Measurements from ENCODE around the gene EML4. TPM values are rescaled to one million over a fixed set of nuclear protein-coding genes. Genes with fewer than 3 reads are reported as not detected.

Gene EML4
- total and polyA plus RNA-seq, 2 of the 13 experiments (the other 11 are each of a cell fraction or from before 2014, with no cell fraction given): 243 to 476 TPM

DNA sequence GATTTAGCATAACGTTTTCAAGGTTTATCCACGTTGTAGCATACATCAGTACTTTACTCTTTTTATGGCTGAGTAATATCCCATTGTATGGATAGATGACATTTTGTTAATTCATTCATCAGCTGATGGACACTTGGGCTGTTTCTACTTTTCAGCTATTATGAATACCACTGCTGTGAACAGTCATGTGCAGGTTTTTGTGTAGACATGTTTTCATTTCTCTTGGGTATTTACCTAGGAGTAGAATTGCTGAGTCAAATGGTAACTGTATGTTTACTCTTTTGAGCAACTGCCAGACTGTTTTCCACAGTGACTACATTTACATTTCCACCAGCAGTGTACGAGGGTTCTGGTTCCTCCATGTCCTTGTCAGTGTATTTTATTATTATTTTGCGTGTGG is 158.0 kb downstream of the EML4 start (continued):
- TF ChIP-seq, protein P1, sequence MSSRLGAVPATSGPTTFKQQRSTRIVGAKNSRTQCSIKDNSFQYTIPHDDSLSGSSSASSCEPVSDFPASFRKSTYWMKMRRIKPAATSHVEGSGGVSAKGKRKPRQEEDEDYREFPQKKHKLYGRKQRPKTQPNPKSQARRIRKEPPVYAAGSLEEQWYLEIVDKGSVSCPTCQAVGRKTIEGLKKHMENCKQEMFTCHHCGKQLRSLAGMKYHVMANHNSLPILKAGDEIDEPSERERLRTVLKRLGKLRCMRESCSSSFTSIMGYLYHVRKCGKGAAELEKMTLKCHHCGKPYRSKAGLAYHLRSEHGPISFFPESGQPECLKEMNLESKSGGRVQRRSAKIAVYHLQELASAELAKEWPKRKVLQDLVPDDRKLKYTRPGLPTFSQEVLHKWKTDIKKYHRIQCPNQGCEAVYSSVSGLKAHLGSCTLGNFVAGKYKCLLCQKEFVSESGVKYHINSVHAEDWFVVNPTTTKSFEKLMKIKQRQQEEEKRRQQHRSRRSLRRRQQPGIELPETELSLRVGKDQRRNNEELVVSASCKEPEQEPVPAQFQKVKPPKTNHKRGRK (CRISPR knock-in tag; IDR thresholded peaks at IDR 0.05): no peak
- TF ChIP-seq PCBP1 (IDR thresholded peaks at IDR 0.05; ENCODE audit: borderline replicate concordance, low read depth, low read length) (no peak), ZNF607 (CRISPR knock-in tag; IDR thresholded peaks at IDR 0.05; ENCODE audit: borderline replicate concordance) (no peak; the same call in 1 of the 2 replicates), MAFF (IDR thresholded peaks at IDR 0.05; ENCODE audit: low read depth, low read length) (peak; percentile 96), SMAD3 (CRISPR knock-in tag; IDR thresholded peaks at IDR 0.05) (no peak), HNF4G (IDR thresholded peaks at IDR 0.05; ENCODE audit: borderline replicate concordance, low read depth, low read length) (no peak), HNF4G (CRISPR knock-in tag; IDR thresholded peaks at IDR 0.05; ENCODE audit: borderline replicate concordance, low read depth) (no peak), ZNF652 (CRISPR knock-in tag; IDR thresholded peaks at IDR 0.05; ENCODE audit: borderline replicate concordance, low read depth) (no peak), EHMT2 (IDR thresholded peaks at IDR 0.05; ENCODE audit: borderline replicate concordance, low read depth, low read length) (no peak), CHD4 (IDR thresholded peaks at IDR 0.05; ENCODE audit: borderline replicate concordance, low read length) (no peak), ZNF451 (CRISPR knock-in tag; IDR thresholded peaks at IDR 0.05) (no peak), KLF9 (CRISPR knock-in tag; IDR thresholded peaks at IDR 0.05; ENCODE audit: low read depth) (no peak), MTA3 (CRISPR knock-in tag; IDR thresholded peaks at IDR 0.05) (no peak), RCOR2 (CRISPR knock-in tag; IDR thresholded peaks at IDR 0.05) (no peak), ZSCAN22 (CRISPR knock-in tag; IDR thresholded peaks at IDR 0.05) (no peak), FOSL2 (CRISPR knock-in tag; IDR thresholded peaks at IDR 0.05) (0 out of 2 replicates have a peak, but pooled peaks have one; percentile 27), NFATC3 (CRISPR knock-in tag; IDR thresholded peaks at IDR 0.05) (no peak), KLF16 (CRISPR knock-in tag; IDR thresholded peaks at IDR 0.05) (peak in 1 of 2 experiments; percentile 61; a peak in 2 of 4 replicates), LCORL (IDR thresholded peaks at IDR 0.05) (no peak), LCORL (CRISPR knock-in tag; IDR thresholded peaks at IDR 0.05) (0 out of 2 replicates have a peak, but pooled peaks have one; percentile 31), ZNF235 (CRISPR knock-in tag; IDR thresholded peaks at IDR 0.05; ENCODE audit: borderline replicate concordance) (no peak), GATAD2A (CRISPR knock-in tag; IDR thresholded peaks at IDR 0.05) (peak; percentile 84)
- TF ChIP-seq, protein P2, sequence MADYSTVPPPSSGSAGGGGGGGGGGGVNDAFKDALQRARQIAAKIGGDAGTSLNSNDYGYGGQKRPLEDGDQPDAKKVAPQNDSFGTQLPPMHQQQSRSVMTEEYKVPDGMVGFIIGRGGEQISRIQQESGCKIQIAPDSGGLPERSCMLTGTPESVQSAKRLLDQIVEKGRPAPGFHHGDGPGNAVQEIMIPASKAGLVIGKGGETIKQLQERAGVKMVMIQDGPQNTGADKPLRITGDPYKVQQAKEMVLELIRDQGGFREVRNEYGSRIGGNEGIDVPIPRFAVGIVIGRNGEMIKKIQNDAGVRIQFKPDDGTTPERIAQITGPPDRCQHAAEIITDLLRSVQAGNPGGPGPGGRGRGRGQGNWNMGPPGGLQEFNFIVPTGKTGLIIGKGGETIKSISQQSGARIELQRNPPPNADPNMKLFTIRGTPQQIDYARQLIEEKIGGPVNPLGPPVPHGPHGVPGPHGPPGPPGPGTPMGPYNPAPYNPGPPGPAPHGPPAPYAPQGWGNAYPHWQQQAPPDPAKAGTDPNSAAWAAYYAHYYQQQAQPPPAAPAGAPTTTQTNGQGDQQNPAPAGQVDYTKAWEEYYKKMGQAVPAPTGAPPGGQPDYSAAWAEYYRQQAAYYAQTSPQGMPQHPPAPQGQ (CRISPR knock-in tag; IDR thresholded peaks at IDR 0.05; ENCODE audit: borderline replicate concordance): no peak
- TF ChIP-seq, protein P3, sequence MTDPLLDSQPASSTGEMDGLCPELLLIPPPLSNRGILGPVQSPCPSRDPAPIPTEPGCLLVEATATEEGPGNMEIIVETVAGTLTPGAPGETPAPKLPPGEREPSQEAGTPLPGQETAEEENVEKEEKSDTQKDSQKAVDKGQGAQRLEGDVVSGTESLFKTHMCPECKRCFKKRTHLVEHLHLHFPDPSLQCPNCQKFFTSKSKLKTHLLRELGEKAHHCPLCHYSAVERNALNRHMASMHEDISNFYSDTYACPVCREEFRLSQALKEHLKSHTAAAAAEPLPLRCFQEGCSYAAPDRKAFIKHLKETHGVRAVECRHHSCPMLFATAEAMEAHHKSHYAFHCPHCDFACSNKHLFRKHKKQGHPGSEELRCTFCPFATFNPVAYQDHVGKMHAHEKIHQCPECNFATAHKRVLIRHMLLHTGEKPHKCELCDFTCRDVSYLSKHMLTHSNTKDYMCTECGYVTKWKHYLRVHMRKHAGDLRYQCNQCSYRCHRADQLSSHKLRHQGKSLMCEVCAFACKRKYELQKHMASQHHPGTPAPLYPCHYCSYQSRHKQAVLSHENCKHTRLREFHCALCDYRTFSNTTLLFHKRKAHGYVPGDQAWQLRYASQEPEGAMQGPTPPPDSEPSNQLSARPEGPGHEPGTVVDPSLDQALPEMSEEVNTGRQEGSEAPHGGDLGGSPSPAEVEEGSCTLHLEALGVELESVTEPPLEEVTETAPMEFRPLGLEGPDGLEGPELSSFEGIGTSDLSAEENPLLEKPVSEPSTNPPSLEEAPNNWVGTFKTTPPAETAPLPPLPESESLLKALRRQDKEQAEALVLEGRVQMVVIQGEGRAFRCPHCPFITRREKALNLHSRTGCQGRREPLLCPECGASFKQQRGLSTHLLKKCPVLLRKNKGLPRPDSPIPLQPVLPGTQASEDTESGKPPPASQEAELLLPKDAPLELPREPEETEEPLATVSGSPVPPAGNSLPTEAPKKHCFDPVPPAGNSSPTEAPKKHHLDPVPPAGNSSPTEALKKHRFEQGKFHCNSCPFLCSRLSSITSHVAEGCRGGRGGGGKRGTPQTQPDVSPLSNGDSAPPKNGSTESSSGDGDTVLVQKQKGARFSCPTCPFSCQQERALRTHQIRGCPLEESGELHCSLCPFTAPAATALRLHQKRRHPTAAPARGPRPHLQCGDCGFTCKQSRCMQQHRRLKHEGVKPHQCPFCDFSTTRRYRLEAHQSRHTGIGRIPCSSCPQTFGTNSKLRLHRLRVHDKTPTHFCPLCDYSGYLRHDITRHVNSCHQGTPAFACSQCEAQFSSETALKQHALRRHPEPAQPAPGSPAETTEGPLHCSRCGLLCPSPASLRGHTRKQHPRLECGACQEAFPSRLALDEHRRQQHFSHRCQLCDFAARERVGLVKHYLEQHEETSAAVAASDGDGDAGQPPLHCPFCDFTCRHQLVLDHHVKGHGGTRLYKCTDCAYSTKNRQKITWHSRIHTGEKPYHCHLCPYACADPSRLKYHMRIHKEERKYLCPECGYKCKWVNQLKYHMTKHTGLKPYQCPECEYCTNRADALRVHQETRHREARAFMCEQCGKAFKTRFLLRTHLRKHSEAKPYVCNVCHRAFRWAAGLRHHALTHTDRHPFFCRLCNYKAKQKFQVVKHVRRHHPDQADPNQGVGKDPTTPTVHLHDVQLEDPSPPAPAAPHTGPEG (CRISPR knock-in tag; IDR thresholded peaks at IDR 0.05): no peak

All from HepG2 (cell line).